PC-3 (cell line): ENCODE data around the gene MAP2K4. TPM values are rescaled to one million over a fixed set of nuclear protein-coding genes. Genes with fewer than 3 reads are reported as not detected.

Experiments used
- ATAC-seq: fragments of 200-7000 bp; cut with Tn5 transposase; 2 replicates; pipeline ENCODE4 v1.9.1; 2020; ENCODE audit warnings: mild to moderate bottlenecking, moderate library complexity
- BruUV-seq: library from RNA; stranded (reverse); fragments of 400-500 nt; replicated peaks from 2 replicates; lab custom pipeline; 2021; lab: Mats Ljungman, UMichigan
- CTCF ChIA-PET: fragments of 300-600 bp; sonication (Branson Sonifier 250); formaldehyde crosslinking; loops from one replicate; lab custom pipeline; 2022; ENCODE audit warnings: antibody characterized with exemption; lab: Charles Lee
- POLR2A ChIA-PET: fragments of 300-600 bp; sonication (Branson Sonifier 250); formaldehyde crosslinking; loops from one replicate; lab custom pipeline; 2022; ENCODE audit warnings: antibody characterized with exemption; ENCODE audit not compliant: unreplicated experiment; lab: Charles Lee
- DNase-seq: peaks from one replicate; pipeline ENCODE4 v3.0.0-alpha.2; 2015
- H2AFZ ChIP-seq: fragments of 300-600 bp; sonication (generic); 2 replicates; pipeline ENCODE4 v1.6.0; 2016; ENCODE audit warnings: antibody characterized with exemption, low read length
- H3F3A ChIP-seq: fragments of 300-600 bp; sonication (generic); one replicate; pipeline ENCODE4 v1.6.0; 2017; ENCODE audit warnings: antibody characterized with exemption, low read length, control low read depth, mild to moderate bottlenecking; ENCODE audit not compliant: unreplicated experiment
- H3K27ac ChIP-seq: fragments of 300-600 bp; sonication (generic); 2 replicates; pipeline ENCODE4 v1.5.1; 2016; ENCODE audit warnings: mild to moderate bottlenecking, low read length
- H3K27me3 ChIP-seq: fragments of 300-600 bp; sonication (generic); 2 replicates; pipeline ENCODE4 v1.6.1; 2016; ENCODE audit warnings: low read length, mixed read lengths
- H3K36me3 ChIP-seq: fragments of 300-600 bp; sonication (generic); 2 replicates; pipeline ENCODE4 v1.6.1; 2016; ENCODE audit warnings: low read depth, mixed run types, low read length, mixed read lengths
- H3K4me1 ChIP-seq: fragments of 300-600 bp; sonication (generic); 2 replicates; pipeline ENCODE4 v1.5.1; 2016; ENCODE audit warnings: low read length; ENCODE audit not compliant: insufficient read depth
- H3K4me2 ChIP-seq: fragments of 300-600 bp; sonication (generic); 2 replicates; pipeline ENCODE4 v1.6.0; 2016; ENCODE audit warnings: low read length
- H3K4me3 ChIP-seq: fragments of 300-600 bp; sonication (generic); 2 replicates; pipeline ENCODE4 v1.5.1; 2016; ENCODE audit warnings: mild to moderate bottlenecking, low read length, mixed read lengths
- H3K79me2 ChIP-seq: fragments of 300-600 bp; sonication (generic); 2 replicates; pipeline ENCODE4 v1.6.1; 2017; ENCODE audit warnings: low read length, mixed read lengths
- H3K9ac ChIP-seq: fragments of 300-600 bp; sonication (generic); 2 replicates; pipeline ENCODE4 v1.6.0; 2016; ENCODE audit warnings: mild to moderate bottlenecking, low read length
- H3K9me2 ChIP-seq: fragments of 300-600 bp; sonication (generic); replicated peaks from 2 replicates; pipeline ENCODE4 v1.6.1; 2016; ENCODE audit warnings: mixed run types, low read length, mixed read lengths
- H3K9me3 ChIP-seq: fragments of 300-600 bp; sonication (generic); 2 replicates; pipeline ENCODE4 v1.6.1; 2016; ENCODE audit warnings: low read length, mixed read lengths
- H4K20me1 ChIP-seq: fragments of 300-600 bp; sonication (generic); 2 replicates; pipeline ENCODE4 v1.6.1; 2016; ENCODE audit warnings: low read length, mixed read lengths
- CTCF ChIP-seq: fragments of 300-600 bp; sonication (generic); conservative IDR thresholded peaks from 2 replicates; pipeline ENCODE4 v1.5.1; 2017; ENCODE audit warnings: antibody characterized with exemption, low read depth, mild to moderate bottlenecking, low read length
- EZH2 ChIP-seq: fragments of 300-600 bp; sonication (generic); IDR thresholded peaks from one replicate; pipeline ENCODE4 v1.6.1; 2017; ENCODE audit warnings: antibody characterized with exemption, mild to moderate bottlenecking, low read length; ENCODE audit not compliant: unreplicated experiment
- EZH2phosphoT487 ChIP-seq: fragments of 300-600 bp; sonication (generic); IDR thresholded peaks from 2 replicates; pipeline ENCODE4 v1.6.1; 2018; ENCODE audit warnings: mild to moderate bottlenecking, antibody characterized with exemption, low read length, borderline replicate concordance
- intact Hi-C: fragments of 100-400 bp; cut with micrococcal nuclease; formaldehyde crosslinking; loops from 2 replicates; pipeline ENCODE4 v1.9.0; 2023
- total RNA-seq: library from RNA; depleted of rRNA; stranded (reverse); fragments of >200 nt; gene quantifications from 2 replicates; pipeline ENCODE4 v1.2.3, GENCODE V29; 2014

Gene MAP2K4
- total RNA-seq, 1 experiment from 2014 or later, result 35.5 TPM

- ATAC-seq, result no peak
- Histone ChIP-seq H3K4me3 (no peak overlapping the region), H3F3A (no peaks in the 10 kb centered on the region), H3K4me2 (no peak overlapping the region), H2AFZ (no peak overlapping the region), H3K36me3 (peaks cover 29% of the 10 kb centered on the region; the same call in 1 of the 2 replicates), H3K27ac (no peak overlapping the region), H4K20me1 (no peaks in the 10 kb centered on the region), H3K9me3 (no peaks in the 10 kb centered on the region), H3K9ac (no peak overlapping the region), H3K27me3 (no peaks in the 10 kb centered on the region), H3K9me2 (no peaks in the 10 kb centered on the region), H3K4me1 (no peaks in the 10 kb centered on the region), H3K79me2 (0 out of 2 replicates have a peak, but pooled peaks cover 5% of the 10 kb centered on the region)
- DNase-seq, result no peak
- POLR2A ChIA-PET, result no interaction called here
- intact Hi-C loops, result no loop called here
- CTCF ChIA-PET, result no interaction called here
- BruUV-seq, result no TSS peak
- TF ChIP-seq CTCF (no peak), EZH2 (no peak), EZH2phosphoT487 (no peak)
Measured at GRCh38 chr17:12081720-12082119, 61.0 kb downstream of the MAP2K4 start.

GRCh38 chr17:12085076-12085949 lies 64.6 kb downstream of the MAP2K4 start:
- Histone ChIP-seq H3K4me3 (no peak overlapping the region), H3K9ac (no peak overlapping the region), H3K9me3 (no peaks in the 10 kb centered on the region), H3K79me2 (0 out of 2 replicates have a peak, but pooled peaks cover 5% of the 10 kb centered on the region), H2AFZ (no peak overlapping the region), H4K20me1 (peaks cover 3% of the 10 kb centered on the region; the same call in 1 of the 2 replicates), H3K27ac (no peak overlapping the region), H3K9me2 (no peaks in the 10 kb centered on the region), H3K4me2 (no peak overlapping the region), H3K4me1 (peaks cover 14% of the 10 kb centered on the region), H3K36me3 (0 out of 2 replicates have a peak, but pooled peaks cover 22% of the 10 kb centered on the region), H3K27me3 (no peaks in the 10 kb centered on the region), H3F3A (peaks cover 8% of the 10 kb centered on the region)
- no peak for DNase-seq
- intact Hi-C loops, result no loop called here
- TF ChIP-seq EZH2phosphoT487, result no peak
- TF ChIP-seq CTCF, result no peak
- no peak for TF ChIP-seq EZH2
- ATAC-seq, result no peak
- ChIA-PET POLR2A (no interaction called here), CTCF (no interaction called here)
- BruUV-seq, result no TSS peak

GRCh38 chr17:12088035-12088434 lies 67.4 kb downstream of the MAP2K4 start:
- Histone ChIP-seq H3K9me2 (no peaks in the 10 kb centered on the region), H3K4me2 (no peak overlapping the region), H3K36me3 (peaks cover 20% of the 10 kb centered on the region; the same call in 1 of the 2 replicates), H2AFZ (no peak overlapping the region), H4K20me1 (peaks cover 5% of the 10 kb centered on the region; the same call in 1 of the 2 replicates), H3K4me1 (peaks cover 20% of the 10 kb centered on the region), H3K9me3 (no peaks in the 10 kb centered on the region), H3K4me3 (no peak overlapping the region), H3K79me2 (peaks cover 17% of the 10 kb centered on the region), H3K9ac (no peak overlapping the region), H3K27me3 (no peaks in the 10 kb centered on the region), H3K27ac (no peak overlapping the region), H3F3A (peaks cover 8% of the 10 kb centered on the region)
- POLR2A ChIA-PET, result interaction anchor here (0.6 kb wide), 1 partner anchor 90 kb away, joined by 3 read pairs; no protein-coding TSS in a partner anchor
- BruUV-seq, result no TSS peak
- no peak for ATAC-seq
- CTCF ChIA-PET, result no interaction called here
- intact Hi-C loops, result no loop called here
- TF ChIP-seq EZH2phosphoT487, result no peak
- TF ChIP-seq CTCF, result no peak
- TF ChIP-seq EZH2, result no peak
- no peak for DNase-seq
